Fibroblast of pulmonary artery (primary cell): ENCODE measurements around the gene MYO5C.

Source experiments
- DNase-seq: peaks from one replicate; pipeline ENCODE4 v3.0.0-alpha.2; 2010; ENCODE audit warnings: low read depth
- H3K4me3 ChIP-seq: replicated peaks from 2 replicates; pipeline ENCODE4 v1.5.1; 2011; ENCODE audit warnings: low read depth, mild to moderate bottlenecking, control low read depth, low read length, moderate library complexity
- TF ChIP-seq, protein P1 (sequence below): IDR thresholded peaks from 2 replicates; pipeline ENCODE4 v1.5.1; 2011; ENCODE audit warnings: mild to moderate bottlenecking, control low read depth, low read length, inconsistent platforms; ENCODE audit errors: missing control alignments

Gene MYO5C

GRCh38 chr15:52155878-52156277 is 139.7 kb downstream of the MYO5C start:
- no peak overlapping the region for H3K4me3 ChIP-seq
- TF ChIP-seq, protein P1, sequence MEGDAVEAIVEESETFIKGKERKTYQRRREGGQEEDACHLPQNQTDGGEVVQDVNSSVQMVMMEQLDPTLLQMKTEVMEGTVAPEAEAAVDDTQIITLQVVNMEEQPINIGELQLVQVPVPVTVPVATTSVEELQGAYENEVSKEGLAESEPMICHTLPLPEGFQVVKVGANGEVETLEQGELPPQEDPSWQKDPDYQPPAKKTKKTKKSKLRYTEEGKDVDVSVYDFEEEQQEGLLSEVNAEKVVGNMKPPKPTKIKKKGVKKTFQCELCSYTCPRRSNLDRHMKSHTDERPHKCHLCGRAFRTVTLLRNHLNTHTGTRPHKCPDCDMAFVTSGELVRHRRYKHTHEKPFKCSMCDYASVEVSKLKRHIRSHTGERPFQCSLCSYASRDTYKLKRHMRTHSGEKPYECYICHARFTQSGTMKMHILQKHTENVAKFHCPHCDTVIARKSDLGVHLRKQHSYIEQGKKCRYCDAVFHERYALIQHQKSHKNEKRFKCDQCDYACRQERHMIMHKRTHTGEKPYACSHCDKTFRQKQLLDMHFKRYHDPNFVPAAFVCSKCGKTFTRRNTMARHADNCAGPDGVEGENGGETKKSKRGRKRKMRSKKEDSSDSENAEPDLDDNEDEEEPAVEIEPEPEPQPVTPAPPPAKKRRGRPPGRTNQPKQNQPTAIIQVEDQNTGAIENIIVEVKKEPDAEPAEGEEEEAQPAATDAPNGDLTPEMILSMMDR, result no peak
- no peak for DNase-seq

- DNase-seq, result no peak
- no peak overlapping the region for H3K4me3 ChIP-seq
- TF ChIP-seq, protein P1, result no peak
These were observed 140.4 kb downstream of the MYO5C start for GRCh38 chr15:52154896-52155865.

DNA sequence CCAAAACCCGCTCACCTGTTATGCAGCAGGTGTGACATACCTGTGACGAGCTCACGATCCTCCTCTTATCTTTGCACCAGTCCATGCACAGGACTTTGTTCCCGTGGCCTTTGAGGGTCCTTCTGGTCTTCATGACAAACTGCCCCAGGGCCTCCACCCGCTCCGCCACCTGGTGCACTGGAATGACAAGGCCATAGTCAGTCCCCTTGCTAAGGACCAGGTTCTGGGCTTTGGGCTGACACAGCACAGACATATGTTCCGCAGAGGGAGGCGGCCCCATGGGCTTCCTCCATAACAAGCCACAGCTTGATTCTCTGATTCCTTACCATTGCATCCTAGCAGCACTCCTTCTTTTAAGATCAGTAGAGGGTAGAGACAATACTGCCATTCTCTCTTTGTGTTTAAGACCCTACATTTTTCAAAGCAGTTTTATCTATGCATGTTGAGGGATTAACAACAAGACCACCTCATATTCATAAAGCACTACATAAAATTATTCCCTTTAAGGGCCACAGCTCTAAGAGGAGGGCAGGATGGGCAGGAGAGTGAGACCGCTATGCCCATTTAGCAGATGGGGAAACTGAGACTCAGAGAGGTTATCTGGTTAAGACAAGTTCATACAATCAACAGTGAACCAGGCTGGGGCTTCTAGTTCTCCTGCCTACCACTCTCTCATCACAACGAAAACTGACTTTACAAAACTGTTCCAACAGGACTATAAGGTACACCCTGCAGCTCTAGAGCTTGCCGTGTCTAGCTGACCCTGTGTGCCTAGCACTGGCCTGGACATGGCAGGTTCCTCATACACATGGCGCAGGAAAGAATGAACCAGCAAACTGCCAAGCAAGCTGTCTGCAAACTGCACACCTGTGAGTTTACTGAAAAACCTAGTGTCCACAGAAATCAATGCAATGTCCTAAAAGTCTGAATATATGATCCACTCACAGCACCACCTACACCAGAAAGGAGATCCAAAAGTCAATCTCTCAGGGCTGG is 141.4 kb downstream of the MYO5C start:
- H3K4me3 ChIP-seq, result no peak overlapping the region
- DNase-seq, result no peak

GRCh38 chr15:52151353-52151752 is 144.3 kb downstream of the MYO5C start:
- H3K4me3 ChIP-seq, result no peak overlapping the region
- no peak for DNase-seq
- TF ChIP-seq, protein P1, result no peak

More for the DNA sequence above, 141.4 kb downstream of the MYO5C start:
- TF ChIP-seq, protein P1, result no peak

GRCh38 chr15:52150871-52151270 is 144.7 kb downstream of the MYO5C start:
- TF ChIP-seq, protein P1, result no peak
- no peak overlapping the region for H3K4me3 ChIP-seq
- no peak for DNase-seq

DNA sequence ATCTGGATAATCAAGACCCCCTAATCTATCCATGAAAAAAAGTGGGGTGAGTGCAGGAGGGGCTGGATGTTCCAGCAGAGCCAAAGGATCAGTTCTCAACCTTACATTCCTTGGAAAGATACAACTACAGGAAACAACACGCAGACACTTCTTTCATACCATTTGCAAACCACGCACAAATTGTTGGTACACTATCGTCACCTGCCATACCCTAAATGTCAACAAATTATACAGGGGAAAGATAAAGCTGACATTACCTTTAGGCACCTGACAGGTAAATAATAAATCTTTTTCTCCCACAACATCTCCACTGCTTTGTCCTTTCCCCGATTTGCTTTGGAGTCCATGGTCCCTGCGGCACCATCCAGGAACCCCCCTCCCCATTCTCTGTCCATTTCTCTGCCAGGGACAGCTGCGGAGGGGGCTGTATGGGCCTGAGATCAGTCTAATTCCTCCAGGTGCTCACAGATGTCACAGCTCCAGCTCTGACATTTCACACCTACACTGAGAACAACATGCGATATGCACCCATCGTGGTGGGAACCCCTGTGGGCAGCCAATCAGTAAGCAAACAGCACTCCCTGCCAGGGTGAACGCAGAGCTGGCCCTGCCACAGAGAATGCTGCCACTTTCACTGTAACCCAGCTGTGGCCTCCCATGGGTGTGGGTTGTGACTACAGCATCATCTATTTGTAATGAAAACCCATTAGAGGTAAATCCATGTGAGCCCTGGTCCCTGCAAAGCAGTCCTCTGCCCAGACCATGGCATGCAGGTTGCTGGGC is 145.4 kb downstream of the MYO5C start:
- TF ChIP-seq, protein P1, result no peak
- no peak overlapping the region for H3K4me3 ChIP-seq
- DNase-seq, result no peak
